GM19372 (cell line): ENCODE data around the gene ANKMY1.

Source experiments
- ATAC-seq: cut with Tn5 transposase; IDR thresholded peaks from one replicate; pipeline ENCODE4 v1.9.1; 2021; ENCODE audit warnings: mild to moderate bottlenecking, low read depth, moderate library complexity; ENCODE audit not compliant: unreplicated experiment

Gene ANKMY1

GRCh38 chr2:240463866-240464481, 93.8 kb downstream of the ANKMY1 start:
- no peak for ATAC-seq

- ATAC-seq = no peak
Measured at GRCh38 chr2:240463274-240463865, 94.4 kb downstream of the ANKMY1 start.

- no peak for ATAC-seq
Measured at GRCh38 chr2:240462707-240463273, 95.0 kb downstream of the ANKMY1 start.

- ATAC-seq = no peak
Measured at GRCh38 chr2:240462073-240462706, 95.6 kb downstream of the ANKMY1 start.

GRCh38 chr2:240461471-240462072, 96.2 kb downstream of the ANKMY1 start:
- no peak for ATAC-seq

- ATAC-seq = no peak
Measured at GRCh38 chr2:240460781-240461431, 96.9 kb downstream of the ANKMY1 start.

GRCh38 chr2:240460253-240460711, 97.5 kb downstream of the ANKMY1 start:
- no peak for ATAC-seq

GRCh38 chr2:240459401-240460252, 98.2 kb downstream of the ANKMY1 start:
- no peak for ATAC-seq

- no peak for ATAC-seq
Measured at GRCh38 chr2:240458900-240459391, 98.8 kb downstream of the ANKMY1 start.

GRCh38 chr2:240458044-240458899, 99.5 kb downstream of the ANKMY1 start:
- no peak for ATAC-seq

GRCh38 chr2:240457223-240458043, 100.4 kb downstream of the ANKMY1 start:
- ATAC-seq = no peak

GRCh38 chr2:240456447-240457222, 101.2 kb downstream of the ANKMY1 start:
- ATAC-seq = no peak

- ATAC-seq = no peak
Measured at GRCh38 chr2:240455647-240456446, 101.9 kb downstream of the ANKMY1 start.

- ATAC-seq = no peak
Measured at GRCh38 chr2:240455272-240455646, 102.5 kb downstream of the ANKMY1 start.

GRCh38 chr2:240454106-240454901, 103.5 kb downstream of the ANKMY1 start:
- ATAC-seq = no peak
